Stimulated activated CD4-positive, alpha-beta T cell treated with anti-CD3 and anti-CD28 coated beads, Interleukin-2, amount 100 ng/mL, for 24 hours (primary cell): ENCODE results near the gene TCEANC2.
"Not testable (repeated sequence)": the region's sequence is repeated elsewhere in the genome, so short reads cannot be mapped to it uniquely, and the experiment has no call there.

ENCODE experiments used
- DNase-seq, 2 donors: peaks; one replicate each; pipeline ENCODE4 v3.0.0-alpha.2; 2020

TCEANC2 gene

GRCh38 chr1:54052934-54053744 lies at the start of gene TCEANC2, which contains the start of gene TMEM59:
Gene TCEANC2 (plus strand): TSS chr1:54053608. CDS start chr1:54054423, 815 bp downstream.
Gene TMEM59 (minus strand): TSS chr1:54053204. CDS start chr1:54053188, 16 bp downstream.
- peak; percentile 94 to 97 for DNase-seq

GRCh38 chr1:54003750-54004480 lies 49.5 kb upstream of the TCEANC2 start:
- DNase-seq, result not testable (repeated sequence)

GRCh38 chr1:54004481-54005049 lies 48.8 kb upstream of the TCEANC2 start:
- no peak for DNase-seq

- DNase-seq, result no peak
Measured at GRCh38 chr1:54006508-54006907, 46.9 kb upstream of the TCEANC2 start.

- DNase-seq, result no peak
Measured at GRCh38 chr1:54007613-54008012, 45.8 kb upstream of the TCEANC2 start.

GRCh38 chr1:54008876-54009275 lies 44.5 kb upstream of the TCEANC2 start:
- no peak for DNase-seq

GRCh38 chr1:54009406-54009805 lies 44.0 kb upstream of the TCEANC2 start:
- DNase-seq, result no peak

GRCh38 chr1:54010415-54011117 lies 42.8 kb upstream of the TCEANC2 start:
- DNase-seq, result no peak

- no peak for DNase-seq
Measured at GRCh38 chr1:54011316-54012007, 41.9 kb upstream of the TCEANC2 start.

- DNase-seq, result no peak
Measured at GRCh38 chr1:54012008-54012325, 41.4 kb upstream of the TCEANC2 start.

- DNase-seq, result no peak
Measured at GRCh38 chr1:54012863-54013262, 40.5 kb upstream of the TCEANC2 start.

GRCh38 chr1:54013393-54014008 lies 39.9 kb upstream of the TCEANC2 start:
- no peak for DNase-seq

GRCh38 chr1:54014009-54014629 lies 39.3 kb upstream of the TCEANC2 start:
- no peak for DNase-seq

GRCh38 chr1:54016343-54017282 lies 36.8 kb upstream of the TCEANC2 start:
- DNase-seq, result no peak

GRCh38 chr1:54017979-54018378 lies 35.4 kb upstream of the TCEANC2 start, which contains the start of gene LDLRAD1:
Gene LDLRAD1 (minus strand): TSS chr1:54018186. CDS start chr1:54018112, 74 bp downstream.
- DNase-seq, result no peak

GRCh38 chr1:54018635-54019034 lies 34.8 kb upstream of the TCEANC2 start:
- no peak for DNase-seq

GRCh38 chr1:54019562-54020176 lies 33.7 kb upstream of the TCEANC2 start:
- not testable (repeated sequence) for DNase-seq

GRCh38 chr1:54024358-54024757 lies 29.1 kb upstream of the TCEANC2 start:
- DNase-seq, result no peak

GRCh38 chr1:54024811-54025210 lies 28.6 kb upstream of the TCEANC2 start:
- DNase-seq, result not testable (repeated sequence)

- no peak for DNase-seq
Measured at GRCh38 chr1:54027848-54028247, 25.6 kb upstream of the TCEANC2 start.
